Measurements from ENCODE around the gene UTP11. TPM values are rescaled to one million over a fixed set of nuclear protein-coding genes. Genes with fewer than 3 reads are reported as not detected.
"Not testable (repeated sequence)": the region's sequence is repeated elsewhere in the genome, so short reads cannot be mapped to it uniquely, and the experiment has no call there.

UTP11 gene
- total RNA-seq, 1 donor from 2014 or later = 55.9 TPM

DNA sequence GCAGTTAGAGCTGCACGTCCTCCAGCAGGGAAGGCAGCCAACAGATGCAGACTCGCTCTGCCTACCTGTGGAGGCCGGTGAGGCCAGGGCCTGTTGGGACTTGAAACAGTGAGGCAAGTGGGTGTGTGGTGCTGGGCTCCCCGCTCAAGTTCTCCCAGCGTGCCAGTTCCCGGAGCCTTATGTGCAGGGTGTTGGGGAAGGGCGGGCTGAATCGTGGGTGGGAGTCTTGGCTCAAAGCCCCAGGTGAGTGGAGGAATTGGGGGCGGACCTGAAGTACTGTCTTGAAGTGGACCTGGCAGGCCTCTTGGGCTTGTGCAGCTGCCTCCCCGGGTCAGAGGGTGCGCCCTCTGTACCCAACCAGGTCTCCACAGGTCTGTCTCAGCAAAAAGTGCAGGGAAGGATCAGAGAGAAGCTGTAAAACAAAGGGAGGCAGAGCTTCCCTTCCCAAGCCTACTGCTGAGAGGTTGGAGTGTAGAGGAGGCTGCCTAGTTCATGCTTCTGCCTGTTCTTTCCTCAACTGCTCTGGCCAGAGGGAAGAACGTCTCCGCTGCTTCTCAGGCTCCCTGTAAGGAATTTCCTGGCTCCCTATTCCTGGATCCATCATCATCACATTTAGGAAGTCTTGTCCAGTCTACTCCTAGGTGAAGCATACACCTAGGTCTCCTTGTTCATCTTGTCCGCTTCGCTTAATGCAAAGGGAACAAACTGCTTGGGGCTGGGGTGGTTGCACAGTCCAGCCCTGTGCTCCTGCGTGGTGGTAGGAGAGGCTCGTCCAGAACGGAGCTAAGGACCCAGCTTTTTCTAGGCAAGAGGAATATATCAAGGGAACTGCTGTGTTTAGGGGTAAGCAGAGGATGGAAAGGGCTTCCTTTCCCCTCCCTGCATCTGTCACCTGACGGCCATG lies 14.9 kb downstream of the UTP11 start:
- DNase-seq (ENCODE audit: low read depth, low spot score) = no peak

DNA sequence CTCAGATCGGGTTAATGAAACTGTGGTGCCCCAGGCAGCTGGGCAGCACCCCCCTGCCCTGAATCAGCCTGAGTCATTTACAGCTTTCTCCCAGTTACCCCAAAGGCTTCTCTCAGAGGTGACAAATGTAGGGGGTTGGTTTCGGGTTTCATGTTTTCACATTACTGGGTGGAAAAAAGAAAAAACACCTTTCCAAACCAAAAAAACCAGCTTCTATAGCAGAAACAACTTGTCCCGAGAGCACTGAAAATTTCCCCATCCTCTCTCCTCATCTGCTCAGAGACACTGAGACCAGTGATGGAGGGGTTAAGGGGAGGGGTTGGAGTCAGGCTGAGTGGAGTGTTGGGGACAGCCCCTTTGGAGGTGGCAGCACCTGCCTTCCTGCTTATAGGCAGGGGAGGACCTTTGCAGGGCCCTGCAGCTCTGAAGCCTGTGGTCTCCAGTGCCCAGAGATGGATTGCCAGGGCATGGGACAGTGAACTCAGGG lies 15.6 kb downstream of the UTP11 start:
- DNase-seq (ENCODE audit: low read depth, low spot score) = no peak

DNA sequence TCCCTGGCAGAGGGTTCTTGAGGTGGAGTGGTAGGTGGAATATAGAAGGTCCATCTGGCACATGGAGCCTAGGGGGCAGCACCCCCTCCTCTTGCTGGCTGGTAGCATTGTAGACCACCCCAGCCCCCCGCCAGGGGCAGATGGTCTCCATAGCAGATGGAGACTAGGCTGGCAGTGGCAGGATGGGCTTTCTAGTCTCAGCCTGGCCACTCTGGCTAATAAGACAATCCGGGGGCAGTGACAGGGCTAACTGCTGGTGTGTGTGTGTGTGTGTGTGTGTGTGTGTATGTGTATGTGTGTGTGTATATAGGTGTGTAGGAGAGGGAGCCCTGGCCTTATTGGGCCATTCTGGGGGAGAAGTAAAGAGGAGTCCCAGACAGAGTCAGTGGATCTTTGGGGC lies 16.1 kb downstream of the UTP11 start:
- DNase-seq (ENCODE audit: low read depth, low spot score) = no peak

DNA sequence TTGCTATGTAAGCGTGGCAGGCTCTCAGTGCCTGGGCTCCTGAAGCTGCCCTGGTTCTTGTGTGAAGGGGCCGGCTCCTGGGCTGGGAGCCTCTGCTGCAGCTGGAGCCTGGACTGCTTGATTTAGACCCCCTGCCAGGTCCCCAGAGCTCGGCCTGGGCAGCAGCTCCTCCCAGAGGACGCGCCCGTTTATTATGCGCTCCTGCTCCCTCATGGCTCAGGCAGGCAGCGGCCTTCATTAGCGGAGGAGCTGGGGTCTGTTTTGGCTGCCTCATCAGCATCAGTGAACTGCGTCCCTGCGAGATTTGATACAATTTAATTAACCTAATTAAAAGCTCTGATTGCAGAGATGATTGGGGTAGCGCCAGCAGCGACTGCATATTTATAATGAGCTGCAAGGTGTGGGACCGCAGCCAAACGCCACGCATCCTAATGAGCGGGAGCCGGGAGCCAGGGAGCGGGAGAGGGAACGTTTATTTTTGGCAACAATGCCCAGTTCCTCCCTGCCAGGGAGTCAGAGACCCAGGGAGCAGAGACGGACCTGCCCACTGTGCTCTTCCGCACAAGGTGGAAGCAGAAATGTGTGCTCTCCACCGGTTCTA lies 16.6 kb downstream of the UTP11 start:
- DNase-seq (ENCODE audit: low read depth, low spot score) = no peak

DNA sequence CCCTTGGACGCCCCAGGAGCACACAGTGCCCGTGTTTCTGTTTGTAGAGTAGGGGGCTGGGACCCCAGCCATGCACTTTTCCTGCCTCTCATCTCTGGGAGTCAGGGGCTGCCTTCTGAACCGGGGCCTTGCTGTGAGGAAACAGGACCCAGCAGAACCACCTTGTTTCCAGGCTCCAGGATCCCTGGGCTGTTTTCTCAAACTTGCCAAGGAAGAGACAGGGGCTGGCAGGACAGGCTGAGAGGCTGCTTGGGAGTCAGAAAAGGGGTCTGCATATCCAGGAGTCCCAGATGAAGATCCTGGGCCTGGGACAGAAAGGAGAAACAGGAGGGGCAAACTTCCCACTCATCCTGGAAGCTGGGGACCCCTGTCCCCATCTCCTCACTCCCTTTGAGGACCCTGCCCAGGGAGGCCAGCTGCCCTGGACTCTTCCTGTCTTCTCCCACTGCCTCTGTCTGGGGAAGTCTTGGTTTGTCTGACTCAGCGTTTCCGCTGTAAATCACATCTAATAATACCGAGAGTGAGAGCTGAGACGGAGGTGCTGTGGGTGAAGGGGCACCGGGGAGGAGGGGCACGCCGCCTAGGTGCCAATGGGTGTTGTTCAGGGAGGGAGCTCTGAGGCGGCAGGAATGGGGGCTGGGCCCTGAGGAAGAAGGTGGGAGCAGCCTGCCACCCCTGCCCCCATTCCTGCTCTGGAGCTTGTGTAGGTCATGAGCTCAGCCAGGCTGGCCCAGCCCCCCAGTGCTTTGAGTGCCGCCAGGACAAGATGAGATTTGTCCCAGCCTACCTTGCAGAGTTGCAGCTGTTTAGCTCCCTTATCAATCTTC lies 17.4 kb downstream of the UTP11 start:
- no peak for DNase-seq (ENCODE audit: low read depth, low spot score)

DNA sequence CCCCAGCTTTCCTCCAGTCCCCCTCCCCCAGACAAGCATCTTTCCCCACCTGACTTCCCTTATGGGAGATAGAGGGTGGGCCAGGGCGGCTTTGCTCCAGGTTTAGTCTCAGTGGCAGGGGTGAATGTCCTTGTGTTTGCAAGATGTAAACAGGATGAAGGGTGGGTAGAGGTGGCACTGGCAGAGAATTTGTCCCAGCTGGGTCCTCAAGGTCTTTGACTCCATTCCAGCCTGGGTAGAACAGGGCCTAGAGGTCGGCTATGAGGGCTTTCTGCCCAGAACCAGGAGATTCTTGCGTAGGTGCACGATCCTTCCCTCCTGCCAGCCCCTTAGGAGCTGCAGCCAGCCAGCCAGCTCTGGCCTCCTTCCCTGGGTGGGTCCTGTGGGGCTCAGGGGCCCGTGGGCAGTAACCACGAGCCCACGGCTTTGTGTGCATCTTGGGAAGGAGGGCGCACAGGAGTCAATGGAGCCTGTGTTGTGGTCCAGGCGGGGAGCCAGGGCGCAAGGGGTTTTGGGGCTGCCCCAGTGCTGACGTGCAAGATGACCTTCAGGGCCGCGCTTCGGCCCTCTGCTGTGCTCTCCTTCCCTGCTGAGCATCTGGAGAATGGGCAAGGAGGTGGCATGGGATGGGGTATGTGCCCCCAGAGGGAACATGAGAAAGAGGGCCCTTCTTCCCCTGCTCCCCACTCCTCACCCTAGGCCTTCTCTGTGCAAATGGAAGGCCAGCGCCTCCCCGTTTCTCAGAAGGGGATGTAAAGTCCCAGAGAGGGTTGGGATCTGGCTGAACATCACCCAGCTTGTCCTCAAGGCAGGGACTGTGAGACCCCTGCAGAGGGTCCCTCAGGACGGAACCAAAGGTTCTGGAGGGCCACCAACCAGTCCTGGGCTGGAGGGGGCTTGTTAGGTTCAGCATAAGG lies 18.3 kb downstream of the UTP11 start:
- no peak for DNase-seq (ENCODE audit: low read depth, low spot score)

DNA sequence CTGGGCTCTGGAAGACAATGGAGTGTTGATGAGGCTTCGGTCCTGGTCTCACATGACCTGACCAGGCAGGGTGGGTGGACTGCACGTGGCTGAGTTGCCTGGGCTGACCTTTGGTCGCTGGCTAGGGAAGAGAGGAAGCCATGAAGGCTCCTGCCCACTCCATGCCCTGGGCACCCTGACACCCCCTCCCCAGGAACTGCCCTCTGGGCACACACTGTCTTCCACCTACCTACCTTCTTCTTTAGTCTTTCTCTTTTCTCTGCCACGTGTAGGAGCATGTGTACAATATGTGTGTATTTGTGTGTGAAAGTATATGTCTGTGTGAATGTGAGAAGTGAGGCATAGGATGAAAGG lies 19.0 kb downstream of the UTP11 start:
- no peak for DNase-seq (ENCODE audit: low read depth, low spot score)

DNA sequence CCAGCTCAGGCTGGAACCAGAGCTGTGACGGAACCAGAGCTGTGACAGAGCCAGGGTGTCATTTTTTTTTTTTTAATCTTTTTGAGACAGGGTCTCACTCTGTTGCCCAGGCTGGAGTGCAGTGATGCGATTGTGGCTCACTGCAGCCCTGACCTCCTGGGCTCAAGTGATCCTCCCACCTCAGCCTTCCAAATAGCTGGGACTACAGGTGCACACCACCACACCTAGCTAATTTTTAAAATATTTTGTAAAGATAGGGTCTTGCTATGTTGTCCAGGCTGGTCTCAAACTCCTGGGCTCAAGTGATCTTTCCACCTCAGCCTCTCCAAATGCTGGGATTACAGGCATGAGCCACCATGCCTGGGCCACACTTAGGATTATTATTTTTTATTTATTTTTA lies 20.5 kb downstream of the UTP11 start:
- DNase-seq (ENCODE audit: low read depth, low spot score) = not testable (repeated sequence)

DNA sequence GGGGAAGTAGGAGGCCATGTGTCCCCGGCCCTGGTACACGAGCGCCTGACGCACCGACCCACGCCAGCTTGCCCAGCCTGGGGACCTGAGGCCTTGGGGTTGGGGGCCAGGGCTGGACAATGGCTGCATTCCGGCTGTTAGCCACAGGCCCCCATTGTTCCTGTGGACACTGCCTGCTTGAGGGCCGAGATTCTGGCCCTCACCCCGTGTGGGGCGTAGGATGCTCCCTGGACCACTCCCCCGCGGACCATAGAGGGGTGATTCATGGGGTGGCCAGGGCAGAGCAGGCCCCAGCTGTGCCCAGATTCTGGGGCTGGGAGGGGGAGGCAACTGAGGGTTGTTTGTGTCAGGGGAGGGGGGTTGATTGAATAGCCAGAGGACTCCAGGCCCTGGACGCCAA lies 22.3 kb downstream of the UTP11 start:
- no peak for DNase-seq (ENCODE audit: low read depth, low spot score)

DNA sequence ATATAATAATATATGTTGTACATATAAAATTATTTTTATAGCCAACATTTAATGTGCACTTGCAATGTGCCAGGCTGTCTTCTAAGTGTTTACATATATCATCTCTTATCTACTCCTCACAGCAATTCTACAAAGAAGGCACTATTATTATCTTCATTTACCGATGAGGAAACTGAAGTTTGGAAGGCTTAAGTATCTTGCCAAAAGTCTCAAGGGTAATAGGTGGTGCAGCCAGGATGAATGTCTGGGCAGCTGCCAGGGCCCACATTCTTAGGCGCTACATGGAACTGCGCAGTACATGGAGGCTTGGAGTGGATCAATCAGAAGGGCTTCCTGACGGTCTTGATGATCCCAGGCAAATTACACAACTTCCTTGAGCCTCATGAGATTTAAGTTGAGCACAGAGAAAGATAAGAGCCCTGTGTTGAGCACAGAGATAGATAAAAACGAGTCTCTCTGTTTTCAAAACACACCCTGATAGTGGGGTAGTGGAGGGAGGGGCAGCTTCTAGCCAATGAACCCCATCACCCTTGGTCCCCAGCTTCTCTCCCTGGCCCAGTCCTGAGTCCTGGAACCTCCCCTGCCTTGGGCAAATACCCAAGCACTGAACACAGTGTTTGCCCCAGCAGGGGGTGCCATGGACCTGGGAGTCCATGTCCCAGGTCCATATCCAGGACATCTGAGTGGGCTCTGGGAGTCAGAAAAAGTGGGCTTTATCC lies 24.8 kb downstream of the UTP11 start:
- DNase-seq (ENCODE audit: low read depth, low spot score) = no peak

DNA sequence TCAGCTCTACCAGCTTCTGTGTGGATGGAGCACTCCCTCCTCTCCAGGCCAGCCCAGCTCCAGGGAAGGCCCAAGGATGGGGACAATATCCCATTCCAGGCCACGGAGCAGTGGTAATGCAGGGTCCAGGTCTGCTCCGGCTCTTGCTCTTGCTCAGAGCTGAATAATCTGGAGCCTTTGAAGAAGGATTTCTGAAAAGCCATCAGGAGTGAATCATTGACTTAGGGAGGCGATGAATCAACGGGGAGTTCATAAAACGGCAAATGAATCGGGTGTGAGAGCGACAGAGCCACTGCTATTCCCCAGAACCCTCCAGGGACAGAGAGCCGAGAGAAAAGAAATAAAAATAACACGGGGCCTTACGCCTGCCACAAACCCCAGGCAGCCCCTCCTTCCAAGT lies 26.3 kb downstream of the UTP11 start:
- no peak for DNase-seq (ENCODE audit: low read depth, low spot score)

DNA sequence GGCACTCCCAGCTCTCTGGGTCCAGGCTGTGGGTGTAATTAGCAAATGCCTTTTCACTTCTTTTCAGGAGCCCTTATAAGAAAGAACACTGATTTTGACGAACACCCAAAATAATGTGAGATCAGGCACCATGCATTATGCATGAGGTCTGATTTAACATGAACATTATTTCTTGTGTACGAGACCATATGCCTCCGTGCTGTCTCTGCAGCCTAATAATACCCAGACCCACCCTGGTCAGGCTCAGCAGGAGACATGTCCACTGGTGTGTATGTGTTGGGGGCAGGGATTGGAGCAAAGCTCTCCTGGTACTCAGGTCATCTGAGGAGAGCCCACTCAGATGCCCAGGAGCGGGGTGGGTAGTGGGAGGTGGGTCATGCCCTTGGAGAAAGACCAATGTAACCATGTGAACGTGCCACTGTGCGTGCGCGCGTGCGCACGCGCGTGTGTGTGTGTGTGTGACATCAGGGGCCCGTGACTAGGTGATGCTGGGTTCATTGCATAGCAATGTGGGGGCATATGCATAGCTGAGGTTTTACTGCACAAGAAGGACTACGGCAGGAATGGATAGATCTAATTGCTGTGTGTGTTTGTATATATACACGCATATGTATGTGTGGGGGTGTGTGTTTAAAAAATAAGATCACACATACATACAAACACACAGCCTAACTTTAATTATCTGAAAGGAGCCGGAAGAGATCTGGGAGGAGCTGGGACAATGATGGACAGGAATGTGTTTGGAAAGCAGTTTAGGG lies 27.0 kb downstream of the UTP11 start:
- no peak for DNase-seq (ENCODE audit: low read depth, low spot score)

DNA sequence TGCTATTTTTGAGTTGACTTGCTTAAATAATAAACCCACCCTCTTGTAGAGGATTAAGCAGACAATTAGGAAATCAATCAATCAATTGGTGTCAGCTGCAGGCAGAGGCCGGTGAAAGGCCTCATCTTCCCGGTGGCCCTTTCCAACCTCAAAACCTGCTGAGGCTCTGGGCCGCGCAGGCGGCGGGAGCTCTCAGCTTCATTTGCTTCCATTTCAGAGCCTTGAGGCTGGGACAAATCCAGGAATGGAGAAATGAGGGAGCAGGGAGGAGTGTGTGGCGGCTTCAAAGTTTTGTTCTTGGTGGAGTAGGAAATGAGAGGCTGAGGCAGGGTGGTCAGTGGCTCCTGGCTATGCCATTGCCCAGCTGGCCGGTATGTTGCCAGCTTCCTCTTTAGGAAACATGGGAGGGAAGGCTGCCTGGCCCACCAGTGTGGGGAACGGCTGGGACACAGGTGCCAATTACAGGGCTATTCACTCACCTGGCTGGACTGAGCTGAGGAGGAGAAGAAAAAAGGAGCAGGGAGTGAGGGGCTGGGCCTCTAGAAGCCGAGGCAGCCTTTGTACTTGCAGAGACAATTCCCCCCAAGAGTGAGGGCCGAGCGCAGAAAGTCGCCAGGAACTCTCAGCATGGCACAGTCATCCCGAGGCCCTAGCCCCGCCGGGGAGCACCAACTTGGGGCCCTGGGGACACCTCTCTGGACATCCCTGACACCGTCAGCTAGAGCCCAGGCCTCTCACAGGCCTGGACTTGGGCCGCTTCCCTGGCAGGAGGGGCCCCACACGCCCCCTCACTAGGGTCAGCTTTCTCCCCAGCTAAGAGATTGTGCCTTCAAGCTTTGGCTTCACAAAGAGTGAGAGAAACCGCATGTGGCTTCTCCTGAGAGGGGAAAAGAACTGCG lies 29.7 kb downstream of the UTP11 start:
- DNase-seq (ENCODE audit: low read depth, low spot score) = no peak

DNA sequence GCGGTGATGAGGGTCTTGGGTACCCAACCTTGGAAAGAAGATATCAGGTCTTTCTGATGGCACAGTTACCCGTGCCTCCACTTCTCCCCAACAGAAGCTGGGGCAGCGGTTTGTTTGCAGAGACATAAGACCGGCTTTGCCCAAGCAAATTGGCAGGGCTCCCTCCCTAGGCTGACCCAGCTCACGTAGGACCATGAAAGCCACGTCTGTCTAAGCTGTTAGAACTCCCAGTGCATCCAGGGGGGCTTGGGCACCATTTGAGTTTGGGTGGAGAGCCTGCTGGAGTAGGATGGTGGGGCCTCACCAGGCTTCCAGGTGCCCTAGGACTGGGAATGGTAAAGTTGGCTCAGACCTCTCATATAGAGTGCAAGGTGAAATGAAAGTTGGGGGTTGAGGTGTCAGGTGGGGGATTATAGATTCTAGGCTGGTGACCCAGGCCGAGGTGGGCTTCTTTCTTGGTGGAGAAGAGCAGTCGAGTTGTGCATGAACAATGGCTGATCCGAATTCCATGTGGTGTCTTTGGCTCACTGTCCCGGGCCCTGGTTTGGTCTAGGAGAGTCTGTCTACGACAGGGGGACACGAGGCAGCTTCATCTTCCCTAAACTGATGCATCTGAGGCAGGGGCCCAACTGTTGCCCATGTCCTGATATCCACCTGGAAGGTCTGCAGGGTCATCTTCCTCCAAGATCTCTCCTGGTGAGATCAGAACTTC lies 30.7 kb downstream of the UTP11 start:
- DNase-seq (ENCODE audit: low read depth, low spot score) = no peak

DNA sequence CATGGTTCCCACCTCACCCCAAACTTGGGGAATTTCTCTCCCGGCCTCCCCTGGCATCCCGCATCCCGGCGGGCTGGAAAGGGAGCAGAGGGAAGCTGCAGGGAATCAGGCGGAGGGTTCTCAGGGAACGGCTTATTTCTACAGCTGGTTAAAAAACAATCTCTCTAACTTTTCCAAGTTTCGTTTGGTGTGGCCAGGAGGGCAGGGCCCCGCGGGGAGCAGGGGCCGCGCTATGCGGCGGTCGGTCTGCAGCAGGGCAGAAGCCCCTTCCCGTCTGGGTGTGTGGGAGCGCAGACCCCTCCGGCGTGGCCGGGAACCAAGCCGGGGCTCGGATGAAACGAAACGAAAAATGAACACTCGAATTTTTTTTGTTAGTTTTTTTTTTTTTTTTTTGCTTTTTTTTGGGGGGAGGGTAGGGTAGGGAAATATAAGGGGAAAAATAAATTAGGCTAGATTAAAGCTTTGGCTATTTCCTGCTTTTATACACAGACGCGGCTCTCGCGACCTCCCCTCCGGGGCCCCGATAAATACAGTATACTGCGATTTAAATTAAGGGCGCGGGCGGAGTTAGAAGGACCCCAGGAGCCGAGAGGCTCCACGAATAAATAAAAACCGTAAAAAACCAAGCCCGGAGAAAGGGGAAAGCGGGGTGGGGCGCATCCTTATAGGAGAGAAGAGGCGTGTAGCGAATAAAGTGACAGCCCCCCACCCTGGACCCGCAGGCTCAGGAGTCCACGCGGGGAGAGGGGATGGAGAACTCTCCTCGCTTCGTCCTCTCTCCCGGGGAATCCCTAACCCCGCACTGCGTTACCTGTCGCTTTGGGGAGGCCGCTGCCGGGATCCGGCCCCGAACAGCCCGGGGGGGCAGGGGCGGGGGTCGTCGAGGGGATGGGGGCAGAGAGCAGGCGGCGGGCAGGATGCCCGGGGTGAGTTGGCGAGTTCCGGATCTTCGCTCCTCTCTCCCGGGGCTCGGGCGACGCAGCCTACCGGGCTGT lies 32.0 kb downstream of the UTP11 start:
- no peak for DNase-seq (ENCODE audit: low read depth, low spot score)

Measured in pulmonary artery endothelial cell (primary cell).